ENCODE data around the gene RNU7-1.
A peak's percentile ranks its signal among the peaks of the same experiment; 100 is the strongest.

Gene RNU7-1

GRCh38 chr12:6964605-6965025 is 21.0 kb downstream of the RNU7-1 start:
- Histone ChIP-seq H3K4me1 (ENCODE audit: low read length) (peaks cover 54% of the 10 kb centered on the region), H2AFZ (ENCODE audit: low read length) (no peak overlapping the region), H3K4me2 (ENCODE audit: low read depth, low read length) (0 out of 2 replicates have a peak overlapping the region, but pooled peaks have one; percentile 2)

DNA sequence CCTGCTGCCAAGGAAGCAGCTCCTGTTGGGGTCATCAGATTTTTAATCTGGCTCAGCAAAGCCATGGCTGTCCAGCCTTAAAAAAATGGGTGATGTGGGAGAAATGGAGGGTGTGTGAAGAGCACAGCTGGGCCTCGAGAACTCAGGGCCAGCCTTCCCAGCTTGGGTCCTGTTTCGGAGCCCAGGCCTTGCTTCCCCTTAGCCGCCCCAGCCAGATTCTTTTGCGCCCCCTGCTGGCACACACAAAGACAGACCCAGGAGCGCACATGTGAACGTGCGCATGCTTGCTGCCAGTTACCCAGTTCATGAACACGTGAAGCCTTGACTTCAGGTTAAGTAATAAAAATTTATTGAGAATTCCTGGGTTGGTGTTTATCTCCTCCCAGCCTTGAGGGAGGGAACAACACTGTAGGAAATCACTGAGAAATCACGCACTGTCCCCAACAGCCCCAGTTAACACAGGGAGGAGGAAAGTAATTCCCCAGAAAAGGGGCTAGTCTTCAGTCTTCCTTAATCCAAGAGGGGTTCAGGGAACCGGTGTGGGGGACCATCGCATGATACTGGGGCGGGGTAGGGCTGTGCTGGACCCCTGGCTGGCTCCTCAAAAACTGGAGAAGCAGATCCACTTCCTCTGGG is 21.5 kb downstream of the RNU7-1 start:
- Histone ChIP-seq H3K9me3 (replicated peaks; ENCODE audit: insufficient read depth, low read length) (no peaks in the 10 kb centered on the region), H3K4me2 (ENCODE audit: low read depth, low read length) (0 out of 2 replicates have a peak overlapping the region, but pooled peaks have one; percentile 2), H3K79me2 (ENCODE audit: low read length) (peaks cover 49% of the 10 kb centered on the region), H3K4me1 (ENCODE audit: low read length) (peaks cover 49% of the 10 kb centered on the region), H3K27me3 (replicated peaks; ENCODE audit: insufficient read depth, low read length) (no peaks in the 10 kb centered on the region), H3K4me3 (ENCODE audit: low read length) (no peak overlapping the region), H3K9me2 (replicated peaks; ENCODE audit: insufficient read depth, low read length) (no peaks in the 10 kb centered on the region), H3F3A (ENCODE audit: insufficient read depth, low read length) (peaks cover 72% of the 10 kb centered on the region), H3K27ac (ENCODE audit: low read length) (peak overlapping the region; percentile 48; the same call in 1 of the 2 replicates), H4K20me1 (ENCODE audit: insufficient read depth, low read length) (no peaks in the 10 kb centered on the region), H3K9ac (ENCODE audit: low read length) (peak overlapping the region; percentile 17; the same call in 1 of the 2 replicates), H2AFZ (ENCODE audit: low read length) (no peak overlapping the region), H3K36me3 (replicated peaks; ENCODE audit: insufficient read depth, low read length) (peaks cover 18% of the 10 kb centered on the region)
- DNase-seq, result peak; percentile 86
- TF ChIP-seq EZH2 (optimal IDR thresholded peaks at IDR 0.05; ENCODE audit: low read depth, low read length), result no peak
- TF ChIP-seq, protein P1, sequence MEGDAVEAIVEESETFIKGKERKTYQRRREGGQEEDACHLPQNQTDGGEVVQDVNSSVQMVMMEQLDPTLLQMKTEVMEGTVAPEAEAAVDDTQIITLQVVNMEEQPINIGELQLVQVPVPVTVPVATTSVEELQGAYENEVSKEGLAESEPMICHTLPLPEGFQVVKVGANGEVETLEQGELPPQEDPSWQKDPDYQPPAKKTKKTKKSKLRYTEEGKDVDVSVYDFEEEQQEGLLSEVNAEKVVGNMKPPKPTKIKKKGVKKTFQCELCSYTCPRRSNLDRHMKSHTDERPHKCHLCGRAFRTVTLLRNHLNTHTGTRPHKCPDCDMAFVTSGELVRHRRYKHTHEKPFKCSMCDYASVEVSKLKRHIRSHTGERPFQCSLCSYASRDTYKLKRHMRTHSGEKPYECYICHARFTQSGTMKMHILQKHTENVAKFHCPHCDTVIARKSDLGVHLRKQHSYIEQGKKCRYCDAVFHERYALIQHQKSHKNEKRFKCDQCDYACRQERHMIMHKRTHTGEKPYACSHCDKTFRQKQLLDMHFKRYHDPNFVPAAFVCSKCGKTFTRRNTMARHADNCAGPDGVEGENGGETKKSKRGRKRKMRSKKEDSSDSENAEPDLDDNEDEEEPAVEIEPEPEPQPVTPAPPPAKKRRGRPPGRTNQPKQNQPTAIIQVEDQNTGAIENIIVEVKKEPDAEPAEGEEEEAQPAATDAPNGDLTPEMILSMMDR (IDR thresholded peaks at IDR 0.05; ENCODE audit: low read length), result peak; percentile 94

More at GRCh38 chr12:6964605-6965025, 21.0 kb downstream of the RNU7-1 start:
- peak; percentile 5 for DNase-seq
- H3K27ac ChIP-seq (ENCODE audit: low read length), result peak overlapping the region; percentile 48; the same call in 1 of the 2 replicates
- no peak for TF ChIP-seq EZH2 (optimal IDR thresholded peaks at IDR 0.05; ENCODE audit: low read depth, low read length)
- TF ChIP-seq, protein P1 (IDR thresholded peaks at IDR 0.05; ENCODE audit: low read length), result no peak
- no peak for TF ChIP-seq EZH2phosphoT487 (IDR thresholded peaks at IDR 0.05; ENCODE audit: low read length)
- H3K27me3 ChIP-seq (replicated peaks; ENCODE audit: insufficient read depth, low read length), result no peaks in the 10 kb centered on the region
- peak overlapping the region; percentile 17; the same call in 1 of the 2 replicates for H3K9ac ChIP-seq (ENCODE audit: low read length)
- H3K9me3 ChIP-seq (replicated peaks; ENCODE audit: insufficient read depth, low read length), result no peaks in the 10 kb centered on the region
- no peaks in the 10 kb centered on the region for H3K9me2 ChIP-seq (replicated peaks; ENCODE audit: insufficient read depth, low read length)
- no peaks in the 10 kb centered on the region for H4K20me1 ChIP-seq (ENCODE audit: insufficient read depth, low read length)
- H3F3A ChIP-seq (ENCODE audit: insufficient read depth, low read length), result peaks cover 72% of the 10 kb centered on the region
- H3K36me3 ChIP-seq (replicated peaks; ENCODE audit: insufficient read depth, low read length), result peaks cover 18% of the 10 kb centered on the region
- peaks cover 49% of the 10 kb centered on the region for H3K79me2 ChIP-seq (ENCODE audit: low read length)
- H3K4me3 ChIP-seq (ENCODE audit: low read length), result no peak overlapping the region

DNA sequence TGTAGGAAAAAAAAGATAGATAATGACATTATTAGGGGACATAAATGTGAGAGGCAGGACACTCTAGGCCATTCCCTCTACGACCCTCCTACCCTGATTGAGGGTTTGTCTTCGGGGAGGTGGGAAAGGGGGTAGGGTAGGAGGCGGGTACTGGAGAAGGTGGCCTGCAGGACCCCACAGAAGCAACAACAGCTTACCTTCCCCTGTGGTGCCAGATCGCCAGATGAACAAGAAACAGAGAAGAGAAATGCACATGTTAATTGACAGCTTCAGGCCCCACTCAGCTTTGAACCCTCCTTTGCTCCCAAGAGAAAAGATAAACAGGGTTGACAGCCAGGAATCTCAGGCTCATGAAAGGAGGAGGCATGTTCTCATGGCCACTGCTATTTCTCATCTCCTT is 22.1 kb downstream of the RNU7-1 start:
- Histone ChIP-seq H3K4me1 (ENCODE audit: low read length) (peaks cover 43% of the 10 kb centered on the region), H3K27me3 (replicated peaks; ENCODE audit: insufficient read depth, low read length) (no peaks in the 10 kb centered on the region), H3K9me3 (replicated peaks; ENCODE audit: insufficient read depth, low read length) (no peaks in the 10 kb centered on the region), H3K4me3 (ENCODE audit: low read length) (no peak overlapping the region), H3K36me3 (replicated peaks; ENCODE audit: insufficient read depth, low read length) (peaks cover 18% of the 10 kb centered on the region), H3F3A (ENCODE audit: insufficient read depth, low read length) (peaks cover 66% of the 10 kb centered on the region), H3K4me2 (ENCODE audit: low read depth, low read length) (no peak overlapping the region), H3K9me2 (replicated peaks; ENCODE audit: insufficient read depth, low read length) (no peaks in the 10 kb centered on the region), H3K9ac (ENCODE audit: low read length) (no peak overlapping the region), H4K20me1 (ENCODE audit: insufficient read depth, low read length) (no peaks in the 10 kb centered on the region), H3K27ac (ENCODE audit: low read length) (peak overlapping the region; percentile 48; the same call in 1 of the 2 replicates), H3K79me2 (ENCODE audit: low read length) (peaks cover 48% of the 10 kb centered on the region), H2AFZ (ENCODE audit: low read length) (no peak overlapping the region)
- no peak for DNase-seq
- TF ChIP-seq, protein P1 (IDR thresholded peaks at IDR 0.05; ENCODE audit: low read length), result no peak
- TF ChIP-seq EZH2phosphoT487 (IDR thresholded peaks at IDR 0.05; ENCODE audit: low read length) (no peak), EZH2 (optimal IDR thresholded peaks at IDR 0.05; ENCODE audit: low read depth, low read length) (no peak)
